ENCODE data around the gene CD207. TPM values are rescaled to one million over a fixed set of nuclear protein-coding genes. Genes with fewer than 3 reads are reported as not detected.

The CD207 gene
- polyA plus RNA-seq, 1 donor from 2014 or later, result not detected

GRCh38 chr2:70816726-70817125, 18.9 kb downstream of the CD207 start:
- Histone ChIP-seq H3K9me3 (ENCODE audit: low read length) (no peaks in the 10 kb centered on the region), H3K27ac (ENCODE audit: low read length) (no peak overlapping the region), H3K4me2 (ENCODE audit: low read length) (no peak overlapping the region), H3K36me3 (ENCODE audit: insufficient read depth, low read length) (no peaks in the 10 kb centered on the region), H3K27me3 (ENCODE audit: insufficient read depth, low read depth, low read length) (no peaks in the 10 kb centered on the region), H3K9me2 (ENCODE audit: insufficient read depth, low read length) (no peaks in the 10 kb centered on the region), H3K9ac (ENCODE audit: low read length) (no peak overlapping the region), H3K79me2 (replicated peaks; ENCODE audit: insufficient read depth, low read length) (no peaks in the 10 kb centered on the region), H3K4me3 (ENCODE audit: low read length) (no peak overlapping the region), H3F3A (ENCODE audit: insufficient read depth, low read length, poor library complexity, severe bottlenecking) (no peaks in the 10 kb centered on the region), H2AFZ (ENCODE audit: low read depth, low read length) (no peak overlapping the region), H4K20me1 (ENCODE audit: insufficient read depth) (no peaks in the 10 kb centered on the region)
- TF ChIP-seq EP300 (conservative IDR thresholded peaks at IDR 0.05; ENCODE audit: poor library complexity, severe bottlenecking), result no peak
- no peak for TF ChIP-seq SMC3 (conservative IDR thresholded peaks at IDR 0.05; ENCODE audit: poor library complexity)
- TF ChIP-seq REST (IDR thresholded peaks at IDR 0.05; ENCODE audit: borderline replicate concordance), result no peak
- no peak for TF ChIP-seq POLR2AphosphoS5 (IDR thresholded peaks at IDR 0.05)
- TF ChIP-seq TAF1 (IDR thresholded peaks at IDR 0.05; ENCODE audit: low read depth), result no peak
- no peak for TF ChIP-seq MXI1 (conservative IDR thresholded peaks at IDR 0.05; ENCODE audit: poor library complexity, severe bottlenecking)
- no peak for TF ChIP-seq RAD21 (conservative IDR thresholded peaks at IDR 0.05)
- TF ChIP-seq EZH2 (IDR thresholded peaks at IDR 0.05; ENCODE audit: borderline replicate concordance, insufficient read depth, low read length, poor library complexity, severe bottlenecking), result no peak
- TF ChIP-seq CTCF (IDR thresholded peaks at IDR 0.05; ENCODE audit: poor library complexity, severe bottlenecking), result no peak

GRCh38 chr2:70808983-70809958, 26.3 kb downstream of the CD207 start:
- H3K79me2 ChIP-seq (replicated peaks; ENCODE audit: insufficient read depth, low read length), result no peaks in the 10 kb centered on the region
- H4K20me1 ChIP-seq (ENCODE audit: insufficient read depth), result no peaks in the 10 kb centered on the region
- no peak overlapping the region for H3K4me3 ChIP-seq (ENCODE audit: low read length)
- H3F3A ChIP-seq (ENCODE audit: insufficient read depth, low read length, poor library complexity, severe bottlenecking), result no peaks in the 10 kb centered on the region
- H3K36me3 ChIP-seq (ENCODE audit: insufficient read depth, low read length), result no peaks in the 10 kb centered on the region
- TF ChIP-seq TAF1 (IDR thresholded peaks at IDR 0.05; ENCODE audit: low read depth), result no peak
- H3K4me2 ChIP-seq (ENCODE audit: low read length), result no peak overlapping the region
- H3K27me3 ChIP-seq (ENCODE audit: insufficient read depth, low read depth, low read length), result no peaks in the 10 kb centered on the region
- H3K27ac ChIP-seq (ENCODE audit: low read length), result no peak overlapping the region
- H3K9ac ChIP-seq (ENCODE audit: low read length), result no peak overlapping the region
- H3K9me3 ChIP-seq (ENCODE audit: low read length), result no peaks in the 10 kb centered on the region
- H2AFZ ChIP-seq (ENCODE audit: low read depth, low read length), result no peak overlapping the region
- no peaks in the 10 kb centered on the region for H3K9me2 ChIP-seq (ENCODE audit: insufficient read depth, low read length)

All from neural cell (in vitro differentiated cells).